Endodermal cell (in vitro differentiated cells): ENCODE results near the gene TFAP2D. TPM values are rescaled to one million over a fixed set of nuclear protein-coding genes. Genes with fewer than 3 reads are reported as not detected.
A peak's percentile ranks its signal among the peaks of the same experiment; 100 is the strongest.

ENCODE experiments used
- DNase-seq: peaks from one replicate; pipeline ENCODE4 v3.0.0-alpha.2; 2017
- H3K27ac ChIP-seq: 2 replicates; pipeline ENCODE4 v1.5.1; 2013; ENCODE audit warnings: mild to moderate bottlenecking, low read depth, low read length, moderate library complexity
- H3K27me3 ChIP-seq: 2 replicates; pipeline ENCODE4 v1.6.1; 2013; ENCODE audit warnings: mild to moderate bottlenecking, low read length, moderate library complexity; ENCODE audit not compliant: insufficient read depth, control insufficient read depth, poor library complexity, severe bottlenecking
- H3K36me3 ChIP-seq: 2 replicates; pipeline ENCODE4 v1.7.0; 2013; ENCODE audit warnings: mild to moderate bottlenecking, low read length, moderate library complexity; ENCODE audit not compliant: control insufficient read depth, insufficient read depth
- H3K4me1 ChIP-seq: one replicate; pipeline ENCODE4 v1.7.0; 2013; ENCODE audit warnings: low read length; ENCODE audit not compliant: control insufficient read depth, insufficient read depth
- H3K4me3 ChIP-seq: 2 replicates; pipeline ENCODE4 v1.5.1; 2013; ENCODE audit warnings: mild to moderate bottlenecking, low read length, moderate library complexity
- H3K9ac ChIP-seq: 2 replicates; pipeline ENCODE4 v1.6.1; 2013; ENCODE audit warnings: mild to moderate bottlenecking, low read length, moderate library complexity; ENCODE audit not compliant: poor library complexity, severe bottlenecking; ENCODE audit errors: extremely low read depth
- H3K9me3 ChIP-seq: 2 replicates; pipeline ENCODE4 v1.6.1; 2013; ENCODE audit warnings: mild to moderate bottlenecking, low read length, moderate library complexity; ENCODE audit not compliant: control insufficient read depth
- H3K27ac Mint-ChIP-seq: 2 replicates; pipeline ENCODE4 v1.8.0; 2020; ENCODE audit warnings: mixed read lengths
- H3K27me3 Mint-ChIP-seq: 2 replicates; pipeline ENCODE4 v1.8.0; 2021; ENCODE audit warnings: mild to moderate bottlenecking, mixed read lengths; ENCODE audit not compliant: insufficient read depth
- H3K36me3 Mint-ChIP-seq: 2 replicates; pipeline ENCODE4 v1.8.0; 2020; ENCODE audit warnings: low read depth, mixed read lengths
- H3K4me1 Mint-ChIP-seq: 2 replicates; pipeline ENCODE4 v1.8.0; 2020; ENCODE audit warnings: mixed read lengths
- H3K4me3 Mint-ChIP-seq: 2 replicates; pipeline ENCODE4 v1.8.0; 2020; ENCODE audit warnings: mild to moderate bottlenecking, moderate library complexity, mixed read lengths
- H3K9me3 Mint-ChIP-seq: 2 replicates; pipeline ENCODE4 v1.8.0; 2020; ENCODE audit warnings: mild to moderate bottlenecking, mixed read lengths
- CTCF ChIP-seq: fragments of 200-600 bp; sonication (generic); conservative IDR thresholded peaks from 2 replicates; pipeline ENCODE4 v1.5.0; 2021; ENCODE audit warnings: antibody characterized with exemption, mild to moderate bottlenecking
- WGBS, 2 experiments: methylation state at CpG; one replicate each; pipeline versions ENCODE4 v1.1.5 to v1.1.7; 2013; ENCODE audit warnings: missing lambda C conversion rate in 2 of 2, mixed read lengths in 1 of 2; ENCODE audit not compliant: insufficient coverage in 1 of 2, insufficient read length in 1 of 2; 5-methylcytosine and 5-hydroxymethylcytosine counted together
- total RNA-seq, 2 donors: library from RNA; stranded (reverse); fragmentation: NEBNext Ultra II Directional in 1 of 2; extraction: Animal tissue kit (Norgen Biotek cat#: 25700) in 1 of 2; gene quantifications; 2 replicates in 1 of 2; 3 replicates in 1 of 2; pipeline ENCODE4 v1.2.1, GENCODE V29; 2021

TFAP2D gene
- total RNA-seq, 2 donors from 2014 or later: not detected

- peaks cover 100% of the 10 kb centered on the region for H3K27me3 ChIP-seq
- H3K27me3 Mint-ChIP-seq: peaks cover 100% of the 10 kb centered on the region
Observed at GRCh38 chr6:50721978-50722377, 8.7 kb downstream of the TFAP2D start.

GRCh38 chr6:50722829-50723554, 9.7 kb downstream of the TFAP2D start:
- no peaks in the 10 kb centered on the region for H3K4me1 ChIP-seq
- no peaks in the 10 kb centered on the region for H3K9me3 ChIP-seq
- 11 to 14% methylated on average over 15 to 24 of the region's 24 CpGs for WGBS, 2 experiments
- H3K27ac ChIP-seq: no peak overlapping the region
- Mint-ChIP-seq H3K9me3 (peaks cover 1% of the 10 kb centered on the region), H3K27me3 (peaks cover 100% of the 10 kb centered on the region), H3K4me3 (no peak overlapping the region), H3K4me1 (peaks cover 11% of the 10 kb centered on the region), H3K27ac (no peak overlapping the region), H3K36me3 (no peaks in the 10 kb centered on the region)
- H3K36me3 ChIP-seq: no peaks in the 10 kb centered on the region
- H3K4me3 ChIP-seq: no peak overlapping the region
- no peak for TF ChIP-seq CTCF
- H3K27me3 ChIP-seq: peaks cover 100% of the 10 kb centered on the region
- DNase-seq: peak; percentile 64
- H3K9ac ChIP-seq: no peak overlapping the region

More at GRCh38 chr6:50721978-50722377, 8.7 kb downstream of the TFAP2D start:
- Mint-ChIP-seq H3K9me3 (peaks cover 1% of the 10 kb centered on the region), H3K36me3 (no peaks in the 10 kb centered on the region), H3K4me1 (peaks cover 11% of the 10 kb centered on the region), H3K4me3 (no peak overlapping the region), H3K27ac (no peak overlapping the region)
- 5 to 31% methylated on average over 2 to 19 of the region's 19 CpGs for WGBS, 2 experiments
- no peak for DNase-seq
- H3K9me3 ChIP-seq: no peaks in the 10 kb centered on the region
- H3K36me3 ChIP-seq: no peaks in the 10 kb centered on the region
- H3K27ac ChIP-seq: no peak overlapping the region
- no peak for TF ChIP-seq CTCF
- no peak overlapping the region for H3K9ac ChIP-seq
- H3K4me1 ChIP-seq: no peaks in the 10 kb centered on the region
- no peak overlapping the region for H3K4me3 ChIP-seq

GRCh38 chr6:50724381-50725124, 11.2 kb downstream of the TFAP2D start:
- no peak for TF ChIP-seq CTCF
- H3K36me3 ChIP-seq: no peaks in the 10 kb centered on the region
- H3K36me3 Mint-ChIP-seq: no peaks in the 10 kb centered on the region
- H3K27me3 ChIP-seq: peaks cover 98% of the 10 kb centered on the region
- peaks cover 1% of the 10 kb centered on the region for H3K9me3 Mint-ChIP-seq
- H3K4me3 Mint-ChIP-seq: peak overlapping the region; percentile 47
- H3K27me3 Mint-ChIP-seq: peaks cover 98% of the 10 kb centered on the region
- H3K4me1 ChIP-seq: no peaks in the 10 kb centered on the region
- H3K9me3 ChIP-seq: no peaks in the 10 kb centered on the region
- 8 to 18% methylated on average over 19 to 43 of the region's 43 CpGs for WGBS, 2 experiments
- no peak overlapping the region for H3K27ac ChIP-seq
- no peak overlapping the region for H3K9ac ChIP-seq
- no peak overlapping the region for H3K27ac Mint-ChIP-seq
- H3K4me1 Mint-ChIP-seq: peaks cover 11% of the 10 kb centered on the region
- H3K4me3 ChIP-seq: peak overlapping the region; percentile 51
- DNase-seq: peak; percentile 74
